ENCODE data around the gene UBE2H.

DNA sequence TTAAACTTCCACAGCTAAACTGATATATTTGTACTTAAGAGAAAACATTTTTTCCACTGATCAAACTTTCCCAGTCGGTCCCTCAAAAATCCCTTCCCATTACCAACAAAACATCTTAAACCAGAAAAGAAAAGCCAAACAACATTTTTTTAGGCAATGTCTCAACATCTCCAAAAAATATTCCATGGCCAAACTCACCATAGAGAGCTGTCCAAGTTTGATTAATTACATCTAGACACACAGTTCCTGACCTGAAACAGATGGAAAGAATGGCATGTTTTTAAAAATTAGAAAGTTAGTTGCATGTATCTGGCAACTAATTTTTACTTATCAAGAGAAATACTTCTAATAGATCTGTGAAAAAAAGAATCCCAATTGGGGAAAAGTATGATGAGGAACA is 95.4 kb downstream of the UBE2H start:
- no peak for TF ChIP-seq TAF1 (IDR thresholded peaks at IDR 0.05; ENCODE audit: borderline replicate concordance, low read depth, low read length)
- TF ChIP-seq, protein P1, sequence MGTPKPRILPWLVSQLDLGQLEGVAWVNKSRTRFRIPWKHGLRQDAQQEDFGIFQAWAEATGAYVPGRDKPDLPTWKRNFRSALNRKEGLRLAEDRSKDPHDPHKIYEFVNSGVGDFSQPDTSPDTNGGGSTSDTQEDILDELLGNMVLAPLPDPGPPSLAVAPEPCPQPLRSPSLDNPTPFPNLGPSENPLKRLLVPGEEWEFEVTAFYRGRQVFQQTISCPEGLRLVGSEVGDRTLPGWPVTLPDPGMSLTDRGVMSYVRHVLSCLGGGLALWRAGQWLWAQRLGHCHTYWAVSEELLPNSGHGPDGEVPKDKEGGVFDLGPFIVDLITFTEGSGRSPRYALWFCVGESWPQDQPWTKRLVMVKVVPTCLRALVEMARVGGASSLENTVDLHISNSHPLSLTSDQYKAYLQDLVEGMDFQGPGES (IDR thresholded peaks at IDR 0.05; ENCODE audit: low read depth, low read length), result no peak
- TF ChIP-seq RAD21 (IDR thresholded peaks at IDR 0.05; ENCODE audit: low read length), result no peak

Data from SK-N-SH (cell line).